ENCODE results near the gene UBLCP1. TPM values are rescaled to one million over a fixed set of nuclear protein-coding genes. Genes with fewer than 3 reads are reported as not detected.

The UBLCP1 gene
- polyA plus RNA-seq, 2 of the 4 experiments (the other 2 are of a cell fraction) = 36.5 to 64.8 TPM

DNA sequence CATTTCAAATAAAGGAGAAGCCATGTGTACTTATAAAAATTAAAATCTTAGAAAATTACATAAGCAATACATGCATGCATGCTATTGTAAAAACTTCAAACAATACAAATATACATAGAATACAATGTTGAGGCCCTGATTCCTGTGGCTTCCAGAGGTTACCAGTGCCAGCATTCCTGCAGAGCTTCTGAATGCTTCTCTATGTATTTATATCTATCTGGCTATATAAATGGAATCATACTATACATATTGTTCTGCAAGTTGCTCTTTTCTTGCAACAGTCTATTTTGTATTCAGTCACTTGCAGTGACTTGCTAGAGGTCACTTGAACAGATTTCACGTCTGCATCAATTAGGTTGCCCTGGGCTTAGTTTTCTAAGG, 70.4 kb downstream of the UBLCP1 start:
- WGBS (ENCODE audit: missing lambda C conversion rate) = 93% methylated on average over 1 of the region's 1 CpG
- no peak for TF ChIP-seq ZNF302 (CRISPR knock-in tag; IDR thresholded peaks at IDR 0.05)
- FAIRE-seq = no peak
- ATAC-seq = no peak
- ChIA-PET POLR2A (no interaction called here), CTCF (interaction anchor here (1.2 to 2.8 kb wide), 4 partner anchors 11 to 653 kb away, joined by 5 to 15 read pairs (median 8); no protein-coding TSS in a partner anchor)
- Histone ChIP-seq H3K9me3 (no peaks in the 10 kb centered on the region), H3K4me2 (no peak overlapping the region), H3K4me1 (peaks cover 30% of the 10 kb centered on the region), H3K27ac (no peak overlapping the region), H3K4me3 (no peak overlapping the region)
- no peak for DNase-seq (ENCODE audit: low read depth in 1 of 2, low spot score in 1 of 2)

Small RNAs within 50 kb of the gene (small RNA-seq; reads per million reads assigned to genes)
- gene RF00263 = 0 to 0.04 (median 0) reads per million in 6 experiments
- gene RNU4ATAC2P = 0 reads per million in 6 experiments

Other genes with a start within 250 kb of the UBLCP1 start
- 1.8 and 2.4 TPM in 2 replicates for gene EBF1, start 163.4 kb upstream of the UBLCP1 start, polyA plus RNA-seq (2011; rRNA removed)
- 0.33 to 0.50 TPM (median 0.44 TPM) in 3 replicates for gene EBF1, start 163.4 kb upstream of the UBLCP1 start, polyA plus RNA-seq (2017; fragmentation: RNase III; extraction: RNeasy Plus Mini Kit Qiagen cat#74134 plus additional on column Dnase treatment)
- gene RNF145, start 53.7 kb upstream of the UBLCP1 start, polyA plus RNA-seq (2011; rRNA removed) = 122 and 147 TPM in 2 replicates
- 120 to 146 TPM (median 137 TPM) in 3 replicates for gene RNF145, start 53.7 kb upstream of the UBLCP1 start, polyA plus RNA-seq (2017; fragmentation: RNase III; extraction: RNeasy Plus Mini Kit Qiagen cat#74134 plus additional on column Dnase treatment)
- 0.05 and 0.09 TPM in 2 replicates for gene IL12B, start 67.2 kb downstream of the UBLCP1 start, polyA plus RNA-seq (2011; rRNA removed)
- 0.05 to 0.08 TPM (median 0.05 TPM) in 3 replicates for gene IL12B, start 67.2 kb downstream of the UBLCP1 start, polyA plus RNA-seq (2017; fragmentation: RNase III; extraction: RNeasy Plus Mini Kit Qiagen cat#74134 plus additional on column Dnase treatment)